ENCODE data around the gene GHRH. TPM values are rescaled to one million over a fixed set of nuclear protein-coding genes. Genes with fewer than 3 reads are reported as not detected.

Gene GHRH
- total RNA-seq, 1 donor from 2014 or later, result not detected

GRCh38 chr20:37204056-37204455 is 57.6 kb downstream of the GHRH start:
- DNase-seq, result no peak

DNA sequence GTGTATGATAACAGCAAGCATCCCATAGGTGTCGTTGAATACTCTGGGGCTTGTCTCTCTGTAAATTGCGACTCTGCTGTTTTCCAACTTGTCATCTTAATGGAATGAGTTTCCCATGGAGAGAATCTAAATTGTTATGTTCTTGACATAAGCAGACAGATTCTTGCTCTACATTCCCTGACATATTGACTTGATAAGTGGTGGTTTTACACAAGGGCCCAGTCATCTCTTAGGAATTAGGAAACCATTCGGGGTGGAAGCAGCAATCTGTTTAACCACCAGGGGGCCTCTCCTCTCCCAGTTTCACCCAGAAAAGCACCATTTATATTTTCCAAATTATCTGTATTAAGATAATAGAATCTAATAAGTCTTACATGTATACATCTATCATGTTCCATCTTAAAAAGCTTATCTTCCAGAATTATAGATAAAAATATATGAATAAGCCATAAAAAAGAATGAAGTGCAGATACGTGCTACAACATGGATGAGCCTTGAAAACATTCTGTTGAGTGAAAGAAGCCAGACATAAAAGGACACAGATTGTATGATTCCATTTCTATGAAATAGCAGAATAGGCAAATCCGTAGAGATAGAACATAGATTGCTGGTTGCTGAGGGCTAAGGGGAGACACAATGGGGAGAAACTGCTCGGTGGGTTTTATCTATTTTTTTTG is 59.2 kb downstream of the GHRH start:
- DNase-seq, result no peak

- DNase-seq, result no peak
Observed at GRCh38 chr20:37201827-37202162, 59.8 kb downstream of the GHRH start.

Other genes with a start within 250 kb of the GHRH start
- 28.5 TPM for gene RBL1, start 165.8 kb downstream of the GHRH start, total RNA-seq
- 105 TPM for gene RPN2, start 82.5 kb downstream of the GHRH start, total RNA-seq
- gene MROH8, start 82.3 kb downstream of the GHRH start, total RNA-seq, result 3.0 TPM
- gene MANBAL, start 27.8 kb upstream of the GHRH start, total RNA-seq, result 9.2 TPM
- gene SRC, start 84.3 kb upstream of the GHRH start, total RNA-seq, result 19.2 TPM

All from occipital lobe (tissue), 2 donors.